HEK293T (cell line): Measurements from ENCODE around the gene PRPF8.

Source experiments
- CTCF ChIA-PET: fragments of 350-600 bp; formaldehyde crosslinking; extraction: SDS; loops from one replicate; lab custom pipeline; 2021; ENCODE audit warnings: antibody characterized with exemption, inconsistent platforms; lab: Yijun Ruan, JAX
- POLR2A ChIA-PET: fragments of 350-600 bp; formaldehyde crosslinking; extraction: SDS; loops from one replicate; lab custom pipeline; 2020; ENCODE audit warnings: antibody characterized with exemption, inconsistent platforms; lab: Yijun Ruan, JAX
- DNase-seq: peaks from one replicate; pipeline ENCODE4 v3.0.0; 2012; ENCODE audit warnings: mixed read lengths; ENCODE audit errors: extremely low spot score
- CTBP1 ChIP-seq: fragments of 450-650 bp; IDR thresholded peaks from 2 replicates; pipeline ENCODE4 v1.6.1; 2016; ENCODE audit warnings: borderline replicate concordance

The PRPF8 gene

DNA sequence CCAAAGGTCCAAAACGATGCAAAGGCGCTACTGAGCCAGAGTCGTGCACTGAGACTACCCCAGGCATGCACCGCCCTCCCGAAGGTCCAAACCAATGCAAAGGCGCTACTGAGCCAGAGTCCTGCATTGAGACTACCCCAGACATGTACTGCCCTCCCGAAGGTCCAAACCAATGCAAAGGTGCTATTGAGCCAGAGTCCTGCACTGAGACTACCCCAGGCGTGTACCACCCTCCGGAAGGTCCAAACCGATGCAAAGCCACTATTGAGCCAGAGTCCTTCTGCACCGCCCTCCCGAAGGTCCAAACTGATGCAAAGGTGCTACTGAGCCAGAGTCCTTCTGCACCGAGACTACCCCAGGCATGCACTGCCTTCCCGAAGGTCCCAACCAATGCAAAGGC lies 83.1 kb downstream of the PRPF8 start:
- CTCF ChIA-PET: no interaction called here
- no peak for TF ChIP-seq CTBP1
- no peak for DNase-seq
- POLR2A ChIA-PET: no interaction called here
